Umbilical cord (tissue), 2 donors: ENCODE results near the gene MR1. TPM values are rescaled to one million over a fixed set of nuclear protein-coding genes. Genes with fewer than 3 reads are reported as not detected.

Experiments used
- DNase-seq: peaks from one replicate; pipeline ENCODE4 v3.0.0-alpha.2; 2015; ENCODE audit warnings: low spot score
- total RNA-seq: library from RNA; depleted of rRNA; stranded (reverse); fragments of >200 nt; gene quantifications from one replicate; pipeline ENCODE4 v1.2.3, GENCODE V29; 2014; ENCODE audit warnings: low replicate concordance; ENCODE audit not compliant: insufficient read depth

The MR1 gene
- total RNA-seq, 1 donor from 2014 or later: 11.3 TPM

DNA sequence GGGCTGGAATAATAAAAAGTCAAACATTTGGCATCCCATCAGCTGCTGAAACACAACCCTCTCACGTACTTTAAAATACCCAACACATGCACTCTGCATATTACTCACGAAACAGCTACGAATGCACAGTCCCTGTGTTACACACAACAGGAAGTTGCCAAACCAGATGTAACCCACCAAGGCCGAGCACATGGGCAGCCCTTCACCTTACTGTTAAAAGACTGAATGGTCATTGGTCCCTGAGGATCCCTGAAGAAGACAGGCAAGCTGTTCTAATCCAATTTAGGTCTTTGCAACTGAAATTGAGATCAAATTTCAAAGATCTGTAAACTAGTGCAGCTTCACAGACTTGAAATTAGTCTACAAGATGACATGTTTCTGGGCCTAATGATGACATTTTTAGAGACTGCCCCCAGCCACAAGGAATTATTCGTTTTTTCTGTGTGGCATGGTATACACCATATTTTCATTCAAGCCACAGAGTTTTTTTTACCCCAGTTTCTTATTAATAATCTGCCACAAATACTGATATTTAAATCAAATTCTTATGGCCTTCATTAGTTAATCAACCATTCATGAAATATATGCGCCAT lies 29.1 kb downstream of the MR1 start:
- DNase-seq: no peak

GRCh38 chr1:181064011-181064623 lies 30.3 kb downstream of the MR1 start:
- peak; percentile 65 for DNase-seq

DNA sequence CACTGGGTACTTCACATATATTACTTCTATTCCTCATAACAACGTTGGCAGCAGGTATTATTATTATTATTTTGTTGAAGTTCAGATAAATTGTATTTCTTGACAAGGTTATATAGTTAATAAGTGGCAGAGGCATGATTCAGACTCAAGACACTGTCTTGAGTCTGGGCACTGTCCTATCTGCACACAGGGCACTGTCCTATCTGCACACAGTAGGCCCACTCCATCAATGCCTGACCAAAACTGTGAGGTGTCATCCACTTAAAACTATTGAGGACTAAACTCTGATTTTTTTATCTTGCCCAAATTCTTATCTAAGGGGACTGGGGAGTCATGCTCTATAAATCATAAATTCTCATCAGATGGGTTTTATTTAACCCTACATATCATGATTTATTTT lies 30.9 kb downstream of the MR1 start:
- no peak for DNase-seq

GRCh38 chr1:181073638-181074037 lies 39.9 kb downstream of the MR1 start:
- no peak for DNase-seq

GRCh38 chr1:181075766-181076350 lies 42.1 kb downstream of the MR1 start:
- no peak for DNase-seq

GRCh38 chr1:181076852-181077251 lies 43.1 kb downstream of the MR1 start:
- DNase-seq: no peak

- DNase-seq: no peak
Measured at GRCh38 chr1:181077576-181078242, 43.9 kb downstream of the MR1 start.

GRCh38 chr1:181079382-181079781 lies 45.6 kb downstream of the MR1 start:
- no peak for DNase-seq

GRCh38 chr1:181079920-181080319 lies 46.1 kb downstream of the MR1 start:
- DNase-seq: no peak

- no peak for DNase-seq
Measured at GRCh38 chr1:181080556-181080955, 46.8 kb downstream of the MR1 start.

GRCh38 chr1:181081395-181081794 lies 47.6 kb downstream of the MR1 start:
- DNase-seq: no peak

DNA sequence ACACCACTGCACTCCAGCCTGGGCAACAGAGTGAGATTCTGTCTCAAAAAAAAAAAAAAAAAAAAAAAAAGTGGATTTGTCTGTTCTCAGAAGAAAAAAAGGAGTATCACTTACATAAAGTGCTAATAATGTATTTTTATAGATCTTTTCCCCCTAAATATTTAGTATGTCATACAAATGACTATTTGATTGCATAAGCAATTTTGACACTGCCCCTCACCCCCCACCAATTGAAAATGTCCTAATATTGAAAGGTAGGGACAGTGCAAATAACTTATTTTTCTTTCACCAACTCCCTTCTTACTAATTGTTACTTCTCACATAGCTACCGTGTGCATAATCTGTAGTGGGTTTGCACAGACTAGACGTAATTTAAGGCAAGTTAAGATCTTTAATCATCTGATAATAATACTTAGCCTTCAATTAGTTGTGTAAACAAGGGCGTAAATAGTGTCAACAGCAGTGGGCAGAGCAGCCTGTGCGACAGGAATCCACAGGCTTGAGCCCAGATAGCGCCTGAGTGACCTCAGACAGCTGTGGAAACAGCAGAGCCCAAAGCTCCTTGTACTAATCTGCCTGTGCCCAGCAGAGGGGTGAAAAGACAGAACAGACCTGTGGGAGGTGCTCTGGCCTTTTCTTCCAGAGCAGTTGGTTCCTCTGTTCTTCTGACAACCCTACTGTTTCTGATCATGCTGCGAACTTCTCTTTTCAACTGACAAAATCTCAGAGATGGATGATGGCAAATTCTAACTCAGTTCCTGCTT lies 50.2 kb downstream of the MR1 start:
- peak; percentile 63 for DNase-seq

- DNase-seq: no peak
Measured at GRCh38 chr1:181084606-181084969, 50.8 kb downstream of the MR1 start.

DNA sequence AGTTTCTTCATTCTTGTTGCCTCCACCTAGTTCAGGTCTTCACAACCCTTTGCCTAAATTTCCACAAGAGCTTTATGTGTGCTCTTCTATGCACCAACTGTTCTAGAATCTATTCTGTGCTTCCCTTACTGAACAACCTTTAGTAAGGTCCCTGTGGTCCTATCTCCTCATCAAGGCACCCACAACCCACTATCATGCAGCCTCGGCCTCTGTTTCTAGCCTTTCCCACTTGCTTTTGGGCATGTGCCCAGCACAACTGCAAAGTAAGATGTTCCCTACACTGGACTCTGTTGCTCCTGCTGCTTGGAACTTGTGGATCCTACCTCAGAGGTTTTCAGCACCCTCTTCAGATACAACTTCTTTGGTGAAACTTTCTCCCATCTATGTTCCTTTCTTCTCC lies 52.3 kb downstream of the MR1 start:
- no peak for DNase-seq

GRCh38 chr1:181086926-181087325 lies 53.1 kb downstream of the MR1 start:
- no peak for DNase-seq

DNA sequence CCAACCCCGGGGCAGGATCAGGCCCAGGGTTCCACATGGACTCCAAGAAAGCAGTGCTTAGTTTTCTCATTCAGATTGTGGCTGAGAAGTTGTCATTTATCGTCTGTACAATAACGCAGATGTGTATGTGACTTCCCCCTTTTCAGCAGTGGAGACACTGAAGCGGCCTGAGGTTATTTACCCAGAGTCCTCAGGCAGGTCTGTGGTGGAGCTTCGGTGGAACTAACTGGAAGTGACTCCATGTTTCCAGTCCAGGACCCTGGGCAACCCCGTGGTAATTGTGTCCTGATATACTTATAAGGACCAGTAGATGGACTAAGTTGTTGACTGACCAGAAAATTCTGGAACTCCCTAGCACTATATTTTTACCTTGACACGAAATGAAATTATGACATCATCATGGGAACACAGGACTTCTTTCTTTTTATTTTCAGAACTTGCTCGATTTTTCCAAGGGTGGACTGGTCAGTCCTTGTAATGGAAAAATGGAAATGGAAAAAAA lies 53.7 kb downstream of the MR1 start:
- no peak for DNase-seq

- DNase-seq: peak; percentile 98
Measured at GRCh38 chr1:181088079-181089016, 54.6 kb downstream of the MR1 start, which contains the start of gene IER5. Gene IER5, plus strand, starts transcription at chr1:181088700. Its CDS starts 203 bp downstream, at chr1:181088903.

DNA sequence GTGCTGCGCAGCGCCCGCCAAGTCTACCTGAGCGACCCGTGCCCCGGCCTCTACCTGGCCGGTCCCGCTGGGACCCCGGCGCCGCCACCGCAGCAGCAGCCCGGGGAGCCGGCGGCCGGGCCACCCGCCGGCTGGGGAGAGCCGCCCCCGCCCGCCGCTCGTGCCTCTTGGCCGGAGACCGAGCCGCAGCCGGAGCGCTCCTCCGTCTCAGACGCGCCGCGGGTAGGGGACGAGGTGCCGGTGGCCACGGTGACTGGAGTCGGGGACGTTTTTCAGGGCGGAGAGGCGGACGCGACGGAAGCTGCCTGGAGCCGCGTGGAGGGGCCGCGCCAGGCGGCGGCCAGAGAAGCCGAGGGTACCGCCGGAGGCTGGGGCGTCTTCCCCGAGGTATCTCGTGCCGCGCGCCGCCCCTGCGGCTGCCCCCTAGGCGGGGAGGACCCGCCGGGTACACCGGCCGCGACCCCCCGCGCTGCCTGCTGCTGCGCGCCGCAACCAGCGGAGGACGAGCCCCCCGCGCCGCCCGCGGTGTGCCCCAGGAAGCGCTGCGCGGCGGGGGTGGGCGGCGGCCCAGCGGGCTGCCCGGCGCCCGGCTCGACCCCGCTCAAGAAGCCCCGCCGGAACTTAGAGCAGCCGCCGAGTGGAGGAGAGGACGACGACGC lies 55.4 kb downstream of the MR1 start:
- DNase-seq: peak; percentile 25

DNA sequence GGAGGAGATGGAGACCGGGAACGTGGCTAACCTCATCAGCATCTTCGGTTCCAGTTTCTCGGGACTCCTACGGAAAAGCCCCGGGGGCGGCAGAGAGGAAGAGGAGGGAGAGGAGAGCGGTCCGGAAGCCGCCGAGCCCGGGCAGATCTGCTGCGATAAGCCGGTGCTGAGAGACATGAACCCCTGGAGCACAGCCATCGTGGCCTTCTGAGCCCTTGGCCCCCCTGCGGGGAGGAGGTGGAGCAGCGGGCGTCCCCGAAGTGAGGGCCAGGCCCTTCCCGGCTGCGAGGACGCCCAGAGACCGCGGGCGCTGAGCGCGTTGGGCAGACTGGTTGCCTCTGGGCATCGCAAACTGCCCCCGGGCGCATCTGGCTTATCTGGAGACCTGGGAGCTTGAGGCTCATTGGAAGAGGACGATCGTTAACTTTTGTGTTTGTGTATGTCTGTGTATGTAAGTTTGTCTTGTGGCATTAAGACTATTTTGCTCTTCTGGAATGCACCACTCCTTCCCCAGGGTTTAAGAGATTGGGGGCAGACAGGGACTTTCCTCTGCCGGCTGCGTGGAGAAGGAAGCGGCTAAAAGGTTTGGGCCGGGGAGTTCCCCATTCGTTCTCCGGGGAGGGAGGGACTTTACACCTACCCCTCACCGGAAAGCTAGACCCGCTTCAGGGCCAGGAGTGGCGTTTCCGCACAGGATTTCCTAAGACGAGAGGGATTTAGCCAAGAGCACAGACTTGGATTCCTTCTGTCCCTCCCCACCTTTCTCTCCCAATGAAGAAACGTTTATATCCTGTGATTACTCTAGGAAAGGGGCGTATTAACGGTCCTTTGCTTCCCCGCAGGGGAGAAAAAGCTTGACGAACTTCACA lies 56.1 kb downstream of the MR1 start:
- peak; percentile 83 for DNase-seq
